ENCODE data around the gene MAGEA3.
"Not testable (repeated sequence)": the region's sequence is repeated elsewhere in the genome, so short reads cannot be mapped to it uniquely, and the experiment has no call there.

Gene MAGEA3

GRCh38 chrX:152697952-152698931, at the start of gene MAGEA3:
Gene MAGEA3, plus strand, starts transcription at chrX:152698794. Its CDS starts 2,039 bp downstream, at chrX:152700833.
- DNase-seq, result not testable (repeated sequence)

- no peak for DNase-seq
Observed at GRCh38 chrX:152652060-152652459, 46.5 kb upstream of the MAGEA3 start.

DNA sequence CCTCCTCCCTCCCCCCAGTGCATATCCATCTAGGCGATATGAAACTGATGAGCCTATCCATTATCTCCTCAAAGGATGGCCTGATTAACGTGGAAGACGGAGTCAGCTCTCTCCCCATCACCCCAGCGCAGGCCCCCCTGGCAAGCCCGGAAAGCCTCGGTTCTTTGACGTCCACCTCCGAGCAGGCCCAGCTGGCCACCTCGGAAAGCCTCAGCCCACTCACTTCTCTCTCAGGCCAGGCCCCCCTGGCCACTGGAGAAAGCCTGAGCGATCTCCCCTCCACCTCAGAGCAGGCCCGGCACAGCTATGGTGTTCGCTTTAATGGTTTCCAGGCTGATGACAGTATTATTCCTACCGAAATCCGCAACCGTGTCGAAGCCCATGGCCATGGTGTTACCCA, 46.1 kb upstream of the MAGEA3 start:
- DNase-seq, result no peak

- DNase-seq, result no peak
Observed at GRCh38 chrX:152656087-152656486, 42.5 kb upstream of the MAGEA3 start.

DNA sequence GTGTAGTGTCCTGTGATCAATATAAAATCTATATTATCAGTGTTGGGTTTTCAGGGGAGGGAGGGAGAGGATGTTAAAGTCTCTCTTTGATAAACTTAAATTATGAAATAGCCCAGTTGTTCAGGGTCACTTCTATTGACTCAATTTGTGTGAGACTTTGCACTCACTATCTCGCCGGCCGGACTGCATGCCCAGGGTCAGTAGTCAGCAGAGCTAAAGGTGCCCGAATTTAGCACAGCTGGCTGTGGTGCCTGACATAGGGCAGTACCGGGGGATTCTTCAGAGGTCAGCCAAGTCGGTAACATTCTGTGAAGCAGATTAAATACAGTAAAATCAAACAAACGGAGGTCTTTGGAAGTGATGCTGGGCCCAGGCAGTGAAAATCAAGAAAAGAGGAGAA, 41.7 kb upstream of the MAGEA3 start:
- no peak for DNase-seq

GRCh38 chrX:152658302-152658701, 40.3 kb upstream of the MAGEA3 start:
- DNase-seq, result no peak

- DNase-seq, result no peak
Observed at GRCh38 chrX:152663086-152663485, 35.5 kb upstream of the MAGEA3 start.

- no peak for DNase-seq
Observed at GRCh38 chrX:152674135-152674534, 24.5 kb upstream of the MAGEA3 start.

- not testable (repeated sequence) for DNase-seq
Observed at GRCh38 chrX:152674652-152675051, 23.9 kb upstream of the MAGEA3 start.

DNA sequence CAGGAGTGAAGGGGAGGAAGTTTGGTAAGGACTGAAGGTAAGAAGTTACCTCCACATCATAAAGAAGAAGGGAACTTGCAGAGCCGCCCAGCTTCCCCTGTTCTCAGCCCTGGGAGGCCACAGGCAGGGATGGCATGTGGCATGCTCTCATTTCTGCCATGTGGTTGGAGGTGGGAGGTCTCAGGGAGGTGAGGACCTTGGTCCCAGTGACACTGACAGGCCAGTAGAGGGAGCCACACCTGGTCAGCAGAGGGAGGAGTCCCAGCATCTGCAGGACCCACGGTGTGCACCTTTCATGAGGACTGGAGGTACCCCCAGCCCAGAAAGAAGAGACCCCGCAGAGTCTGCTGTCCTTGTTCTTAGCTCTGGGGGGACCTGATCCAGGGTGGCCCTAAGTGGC, 17.6 kb upstream of the MAGEA3 start:
- not testable (repeated sequence) for DNase-seq

GRCh38 chrX:152700390-152700789, 1.8 kb downstream of the MAGEA3 start:
- not testable (repeated sequence) for DNase-seq

DNA sequence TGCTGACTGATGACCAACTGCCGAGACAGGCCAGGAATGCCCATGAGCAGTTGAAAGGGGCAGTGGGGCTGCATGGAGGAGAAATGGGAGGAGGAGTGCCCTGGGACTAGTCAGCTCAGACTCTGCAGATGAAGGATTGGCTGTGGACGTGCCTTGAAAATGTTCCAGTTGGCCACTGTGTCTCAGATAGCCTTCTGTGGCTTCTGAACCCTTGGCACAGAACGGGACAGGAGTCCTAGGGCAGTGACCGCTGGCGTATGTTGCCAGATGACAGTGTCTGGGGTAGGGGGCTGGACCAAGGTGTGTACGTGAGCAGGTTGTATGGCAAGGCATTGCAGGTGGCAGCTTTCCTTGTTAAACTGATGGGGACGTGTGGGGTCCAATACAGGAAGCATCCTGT, 7.9 kb downstream of the MAGEA3 start:
- DNase-seq, result not testable (repeated sequence)

GRCh38 chrX:152709173-152709572, 10.6 kb downstream of the MAGEA3 start, which contains the start of gene CSAG2:
Gene CSAG2, minus strand, starts transcription at chrX:152709273. Its CDS starts 161 bp downstream, at chrX:152709112.
- DNase-seq, result not testable (repeated sequence)

- DNase-seq, result not testable (repeated sequence)
Observed at GRCh38 chrX:152713195-152713594, 14.6 kb downstream of the MAGEA3 start.

- not testable (repeated sequence) for DNase-seq
Observed at GRCh38 chrX:152713815-152714787, 15.5 kb downstream of the MAGEA3 start, which contains the start of gene MAGEA2B. Gene MAGEA2B, plus strand, starts transcription at chrX:152714628. Its CDS starts 2,479 bp downstream, at chrX:152717107.

DNA sequence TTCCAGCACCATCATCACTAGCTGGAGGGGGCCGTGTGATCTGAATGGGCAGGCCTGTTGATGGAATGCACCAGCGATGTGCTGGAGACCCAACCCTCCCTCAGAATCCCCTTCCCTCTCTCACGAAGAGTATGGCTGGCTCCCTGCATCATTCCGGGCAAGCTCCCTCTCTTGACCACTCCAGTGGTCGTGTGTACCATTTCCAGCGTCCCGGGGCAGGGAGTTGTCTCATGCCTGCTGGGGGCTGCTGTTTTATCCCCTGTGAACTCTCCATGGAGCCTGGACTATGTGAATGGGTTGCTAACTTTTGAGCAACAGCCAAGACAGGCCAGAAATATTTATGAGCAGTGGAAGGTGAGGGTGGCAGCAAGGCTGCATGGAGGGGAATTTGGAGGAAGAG, 26.8 kb downstream of the MAGEA3 start:
- DNase-seq, result no peak

DNA sequence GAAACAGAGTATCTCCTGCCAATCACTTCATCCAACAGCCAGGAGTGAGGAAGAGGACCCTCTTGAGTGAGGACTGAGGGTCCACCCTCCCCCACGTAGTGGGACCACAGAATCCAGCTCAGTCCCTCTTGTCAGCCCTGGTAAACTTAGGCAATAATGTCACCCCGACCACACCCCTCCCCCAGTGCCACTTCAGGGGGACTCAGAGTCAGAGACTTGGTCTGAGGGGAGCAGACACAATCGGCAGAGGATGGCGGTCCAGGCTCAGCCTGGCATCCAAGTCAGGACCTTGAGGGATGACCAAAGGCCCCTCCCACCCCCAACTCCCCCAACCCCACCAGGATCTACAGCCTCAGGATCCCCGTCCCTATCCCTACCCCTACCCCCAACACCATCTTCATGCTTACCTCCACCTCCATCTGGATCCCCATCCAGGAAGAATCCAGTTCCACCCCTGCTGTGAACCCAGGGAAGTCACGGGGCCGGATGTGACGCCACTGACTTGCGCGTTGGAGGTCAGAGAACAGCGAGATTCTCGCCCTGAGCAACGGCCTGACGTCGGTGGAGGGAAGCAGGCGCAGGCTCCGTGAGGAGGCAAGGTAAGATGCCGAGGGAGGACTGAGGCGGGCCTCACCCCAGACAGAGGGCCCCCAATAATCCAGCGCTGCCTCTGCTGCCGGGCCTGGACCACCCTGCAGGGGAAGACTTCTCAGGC, 34.8 kb downstream of the MAGEA3 start, which contains the start of the genes CSAG1 and MAGEA12:
CSAG1 (minus strand) TSS at position 461 of the 715 bp plus-strand sequence. CDS start 1,261 bp downstream, outside the sequence.
MAGEA12 (plus strand) TSS at position 497 of the 715 bp plus-strand sequence. CDS start 2,405 bp downstream, outside the sequence.
- no peak for DNase-seq

DNA sequence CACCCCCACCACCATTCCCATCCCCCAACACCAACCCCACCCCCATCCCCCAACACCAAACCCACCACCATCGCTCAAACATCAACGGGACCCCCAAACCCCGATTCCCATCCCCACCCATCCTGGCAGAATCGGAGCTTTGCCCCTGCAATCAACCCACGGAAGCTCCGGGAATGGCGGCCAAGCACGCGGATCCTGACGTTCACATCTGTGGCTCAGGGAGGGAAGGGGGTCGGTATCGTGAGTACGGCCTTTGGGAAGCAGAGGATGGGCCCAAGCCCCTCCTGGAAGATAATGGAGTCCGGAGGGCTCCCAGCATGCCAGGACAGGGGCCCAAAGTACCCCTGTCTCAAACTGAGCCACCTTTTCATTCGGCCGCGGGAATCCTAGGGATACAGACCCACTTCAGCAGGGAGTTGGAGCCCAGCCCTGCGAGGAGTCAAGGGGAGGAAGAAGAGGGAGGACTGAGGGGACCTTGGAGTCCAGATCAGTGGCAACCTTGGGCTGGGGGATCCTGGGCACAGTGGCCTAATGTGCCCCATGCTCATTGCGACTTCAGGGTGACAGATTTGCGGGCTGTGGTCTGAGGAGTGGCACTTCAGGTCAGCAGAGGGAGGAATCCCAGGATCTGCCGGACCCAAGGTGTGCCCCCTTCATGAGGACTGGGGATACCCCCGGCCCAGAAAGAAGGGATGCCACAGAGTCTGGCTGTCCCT, 35.7 kb downstream of the MAGEA3 start:
- not testable (repeated sequence) for DNase-seq

GRCh38 chrX:152735101-152735500, 36.5 kb downstream of the MAGEA3 start:
- no peak for DNase-seq

- no peak for DNase-seq
Observed at GRCh38 chrX:152735860-152736511, 37.4 kb downstream of the MAGEA3 start.

- not testable (repeated sequence) for DNase-seq
Observed at GRCh38 chrX:152736528-152736927, 37.9 kb downstream of the MAGEA3 start.

Measured in activated effector memory CD4-positive, alpha-beta T cell treated with anti-CD3 and anti-CD28 coated beads, Interleukin-2, amount 50 U/mL, for 16 hours (primary cell).